Kidney (tissue), 14 donors: ENCODE data around the gene PHACTR3. TPM values are rescaled to one million over a fixed set of nuclear protein-coding genes. Genes with fewer than 3 reads are reported as not detected.

Experiments used
- DNase-seq, 5 donors: peaks; one replicate each; pipeline ENCODE4 v3.0.0-alpha.2; 2013 to 2020
- FAIRE-seq: peaks from 2 replicates; lab custom pipeline; 2012; peaks lifted over from hg19 to GRCh38; lab: Jason Lieb, UNC
- H3K27ac ChIP-seq, 2 donors: one replicate each; pipeline ENCODE4 v1.7.0; 2013; ENCODE audit warnings: low read depth in 2 of 2, low read length in 2 of 2, inconsistent platforms in 1 of 2
- H3K27me3 ChIP-seq: one replicate; pipeline ENCODE4 v1.7.1; 2013; ENCODE audit warnings: low read length, inconsistent platforms; ENCODE audit not compliant: control insufficient read depth, insufficient read depth
- H3K36me3 ChIP-seq, 3 donors: one replicate each; pipeline versions ENCODE4 v1.7.0 to v1.7.1; 2013; ENCODE audit warnings: low read length in 3 of 3, control low read depth in 1 of 3, inconsistent platforms in 1 of 3; ENCODE audit not compliant: insufficient read depth in 3 of 3, control insufficient read depth in 2 of 3
- H3K4me1 ChIP-seq, 3 donors: one replicate each; pipeline versions ENCODE4 v1.7.0 to v1.7.1; 2013; ENCODE audit warnings: low read length in 3 of 3, inconsistent platforms in 1 of 3, low read depth in 1 of 3; ENCODE audit not compliant: control insufficient read depth in 2 of 3, insufficient read depth in 2 of 3
- H3K4me3 ChIP-seq, 3 donors: one replicate each; pipeline versions ENCODE4 v1.7.0 to v1.8.1; 2013; ENCODE audit warnings: low read length in 3 of 3, control low read depth in 1 of 3, inconsistent platforms in 1 of 3
- H3K9ac ChIP-seq, 3 donors: one replicate each; pipeline versions ENCODE4 v1.7.0 to v1.7.1; 2013; ENCODE audit warnings: low read length in 3 of 3, control low read depth in 1 of 3, inconsistent platforms in 1 of 3
- H3K9me3 ChIP-seq, 3 donors: one replicate each; pipeline versions ENCODE4 v1.7.0 to v1.7.1; 2013; ENCODE audit warnings: low read length in 3 of 3, control low read depth in 1 of 3, inconsistent platforms in 1 of 3; ENCODE audit not compliant: control insufficient read depth in 2 of 3, insufficient read depth in 1 of 3
- intact Hi-C: fragments of 100-400 bp; cut with DNase I; formaldehyde crosslinking; loops from one replicate; pipeline ENCODE4 v1.11.1; 2022
- polyA plus RNA-seq: library from polyadenylated mRNA; stranded (reverse); fragments of 350-450 nt; fragmentation: Illumina TruSeq; extraction: RNeasy Lipid Tissue Mini Kit (QIAGEN cat#74804); gene quantifications from one replicate; pipeline ENCODE4 v1.2.3, GENCODE V29; 2014; ENCODE audit warnings: low read depth, low replicate concordance; ENCODE audit not compliant: insufficient read depth
- total RNA-seq: library from RNA; stranded (reverse); fragmentation: NEBNext Ultra II Directional; extraction: Animal tissue kit (Norgen Biotek cat#: 25700); gene quantifications from one replicate; pipeline ENCODE4 v1.2.1, GENCODE V29; 2021
- TF ChIP-seq, protein P1 (sequence below): IDR thresholded peaks from 3 replicates; pipeline ENCODE4 v1.5.1; 2012; ENCODE audit warnings: mild to moderate bottlenecking, moderate library complexity, borderline replicate concordance; ENCODE audit not compliant: insufficient read depth; ENCODE audit errors: extremely low read depth
- donor health status: control.
- donor health status: control.
- donor health status: control.
- donor health status: control.
- donor health status: control.
- donor health status: DM: yes; HTN: yes; CAD: no.
- donor health status: Normal renal cell carcinoma (clear cell type).

PHACTR3 gene
- total and polyA plus RNA-seq, 2 donors from 2014 or later, result 1.7 to 12.3 TPM

DNA sequence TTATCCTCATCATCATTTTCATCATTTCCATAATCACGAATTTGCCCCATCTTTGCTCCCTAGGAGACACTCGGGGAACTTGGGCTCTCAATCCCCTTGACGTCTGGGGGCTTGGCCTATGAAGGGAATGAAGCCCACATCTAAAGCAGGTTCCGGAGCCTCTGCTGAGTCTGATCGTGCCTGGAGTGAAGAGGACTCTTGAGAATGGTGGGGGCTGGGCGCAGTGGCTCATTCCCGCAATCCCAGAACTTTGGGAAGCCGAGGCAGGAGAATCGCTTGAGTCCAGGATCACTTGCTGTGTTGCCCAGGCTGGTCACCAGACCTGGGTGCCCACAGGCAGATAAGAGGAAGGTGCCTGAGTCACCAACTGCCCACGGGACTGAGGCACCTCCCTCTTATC is 214.6 kb downstream of the PHACTR3 start:
- H3K9ac ChIP-seq, result no peak overlapping the region
- H3K27me3 ChIP-seq, result no peaks in the 10 kb centered on the region
- no peaks in the 10 kb centered on the region for H3K36me3 ChIP-seq
- H3K4me1 ChIP-seq, result no peaks in the 10 kb centered on the region
- intact Hi-C loops, result no loop called here
- H3K27ac ChIP-seq, result no peak overlapping the region
- FAIRE-seq, result no peak
- TF ChIP-seq, protein P1, sequence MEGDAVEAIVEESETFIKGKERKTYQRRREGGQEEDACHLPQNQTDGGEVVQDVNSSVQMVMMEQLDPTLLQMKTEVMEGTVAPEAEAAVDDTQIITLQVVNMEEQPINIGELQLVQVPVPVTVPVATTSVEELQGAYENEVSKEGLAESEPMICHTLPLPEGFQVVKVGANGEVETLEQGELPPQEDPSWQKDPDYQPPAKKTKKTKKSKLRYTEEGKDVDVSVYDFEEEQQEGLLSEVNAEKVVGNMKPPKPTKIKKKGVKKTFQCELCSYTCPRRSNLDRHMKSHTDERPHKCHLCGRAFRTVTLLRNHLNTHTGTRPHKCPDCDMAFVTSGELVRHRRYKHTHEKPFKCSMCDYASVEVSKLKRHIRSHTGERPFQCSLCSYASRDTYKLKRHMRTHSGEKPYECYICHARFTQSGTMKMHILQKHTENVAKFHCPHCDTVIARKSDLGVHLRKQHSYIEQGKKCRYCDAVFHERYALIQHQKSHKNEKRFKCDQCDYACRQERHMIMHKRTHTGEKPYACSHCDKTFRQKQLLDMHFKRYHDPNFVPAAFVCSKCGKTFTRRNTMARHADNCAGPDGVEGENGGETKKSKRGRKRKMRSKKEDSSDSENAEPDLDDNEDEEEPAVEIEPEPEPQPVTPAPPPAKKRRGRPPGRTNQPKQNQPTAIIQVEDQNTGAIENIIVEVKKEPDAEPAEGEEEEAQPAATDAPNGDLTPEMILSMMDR, result no peak
- no peak for DNase-seq
- no peaks in the 10 kb centered on the region for H3K9me3 ChIP-seq
- H3K4me3 ChIP-seq, result no peak overlapping the region

DNA sequence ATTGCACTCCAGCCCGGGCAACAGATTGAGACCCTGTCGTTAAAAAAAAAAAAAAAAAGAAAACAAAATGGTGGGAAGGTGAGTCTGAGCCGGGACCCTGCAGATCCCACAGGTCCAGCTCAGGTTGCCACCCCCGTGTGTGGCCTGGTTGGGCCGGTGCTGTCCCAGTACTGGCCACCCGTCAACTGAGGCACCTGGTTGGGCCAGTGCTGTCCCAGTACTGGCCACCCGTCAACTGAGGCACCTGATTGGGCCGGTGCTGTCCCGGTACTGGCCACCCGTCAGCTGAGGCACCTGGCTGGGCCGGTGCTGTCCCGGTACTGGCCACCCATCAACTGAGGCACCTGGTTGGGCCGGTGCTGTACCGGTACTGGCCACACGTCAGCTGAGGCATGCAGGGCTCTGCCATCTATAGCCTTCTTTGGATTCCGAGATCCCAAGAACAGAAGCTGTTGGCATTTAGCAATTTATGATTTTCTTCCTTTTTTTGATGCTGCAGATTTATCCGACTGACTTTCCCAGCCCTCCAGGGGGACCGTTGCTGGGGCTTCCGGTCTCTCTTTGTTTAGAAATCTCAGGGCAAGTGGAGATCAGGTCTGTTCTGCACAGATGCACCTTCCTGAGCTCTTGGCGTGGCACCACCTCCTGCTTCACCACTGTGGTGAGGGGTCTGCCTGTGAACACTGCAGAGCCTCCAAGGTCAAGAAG is 215.3 kb downstream of the PHACTR3 start:
- TF ChIP-seq, protein P1, result no peak
- DNase-seq, result peak in 1 of 5 donors; percentile 50
- Histone ChIP-seq H3K4me3 (no peak overlapping the region), H3K9me3 (no peaks in the 10 kb centered on the region), H3K4me1 (no peaks in the 10 kb centered on the region), H3K9ac (no peak overlapping the region), H3K27me3 (no peaks in the 10 kb centered on the region), H3K36me3 (no peaks in the 10 kb centered on the region), H3K27ac (no peak overlapping the region)
- no peak for FAIRE-seq
- intact Hi-C loops, result no loop called here

DNA sequence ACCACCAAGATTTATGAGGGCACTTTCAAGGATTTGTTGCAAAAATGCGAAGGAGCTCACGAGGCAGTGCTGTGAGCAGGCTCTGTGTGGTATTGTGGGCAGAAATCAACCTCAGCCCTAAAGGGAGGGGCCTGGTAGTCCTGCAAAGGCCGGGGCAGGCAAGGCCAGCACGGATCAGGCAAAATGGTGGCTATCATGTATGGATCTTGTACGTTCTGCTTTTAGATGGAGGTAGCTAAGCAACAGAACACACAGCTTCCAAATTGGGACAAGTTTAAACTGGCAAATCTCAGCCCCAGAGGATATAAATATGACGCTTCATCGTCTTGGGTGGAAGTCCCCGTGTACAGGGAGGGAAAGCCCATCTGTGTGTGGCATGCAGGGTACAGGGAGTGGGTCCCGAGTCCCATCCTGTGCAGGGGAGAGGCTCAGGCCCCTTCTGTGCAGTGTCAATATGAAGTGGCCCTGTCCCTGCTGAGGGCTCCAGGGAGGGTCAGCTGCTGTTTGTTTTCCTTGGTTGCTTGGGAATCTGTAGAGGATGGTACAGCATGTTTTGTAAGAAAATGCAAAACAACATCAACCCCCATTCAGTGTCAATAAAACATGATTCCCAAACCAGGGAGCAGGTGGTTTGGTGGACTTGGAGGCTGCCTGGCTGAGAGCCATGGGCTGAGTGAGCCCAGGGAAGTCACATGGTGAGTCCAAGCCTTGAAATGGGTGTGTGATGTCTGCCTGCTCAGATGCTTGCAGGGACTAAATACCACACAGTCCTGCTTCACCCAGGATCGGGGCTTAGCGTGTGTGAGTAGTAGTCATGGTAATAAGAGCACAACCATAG is 216.1 kb downstream of the PHACTR3 start:
- Histone ChIP-seq H3K9me3 (no peaks in the 10 kb centered on the region), H3K4me1 (no peaks in the 10 kb centered on the region), H3K4me3 (no peak overlapping the region), H3K9ac (no peak overlapping the region), H3K27ac (no peak overlapping the region), H3K36me3 (no peaks in the 10 kb centered on the region), H3K27me3 (no peaks in the 10 kb centered on the region)
- FAIRE-seq (no peak), DNase-seq (no peak)
- TF ChIP-seq, protein P1, result no peak
- intact Hi-C loops, result no loop called here
